ENCODE data around the gene CELF2. TPM values are rescaled to one million over a fixed set of nuclear protein-coding genes. Genes with fewer than 3 reads are reported as not detected.
"Not testable (repeated sequence)": the region's sequence is repeated elsewhere in the genome, so short reads cannot be mapped to it uniquely, and the experiment has no call there.

Gene CELF2
- total RNA-seq, 1 donor from 2014 or later: 3.8 TPM

DNA sequence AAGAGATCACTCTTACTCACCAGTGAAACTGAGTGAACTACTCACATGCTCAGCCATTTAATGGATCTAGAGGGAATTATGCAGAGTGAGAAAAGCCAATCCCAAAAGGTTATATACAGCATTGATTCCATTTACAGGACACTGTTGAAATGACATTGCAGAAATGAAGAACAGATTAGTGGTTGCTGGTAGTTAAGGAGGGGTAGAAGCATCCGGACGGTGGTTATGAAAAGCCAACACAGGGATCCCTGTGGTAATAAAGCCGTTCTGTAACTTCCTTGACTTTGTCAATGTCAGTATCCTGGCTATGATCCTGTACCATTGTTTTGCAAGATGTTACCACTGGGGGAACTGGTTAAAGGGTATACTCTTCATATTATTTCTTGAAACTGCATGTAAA lies 340.3 kb downstream of the CELF2 start:
- TF ChIP-seq, protein P1, sequence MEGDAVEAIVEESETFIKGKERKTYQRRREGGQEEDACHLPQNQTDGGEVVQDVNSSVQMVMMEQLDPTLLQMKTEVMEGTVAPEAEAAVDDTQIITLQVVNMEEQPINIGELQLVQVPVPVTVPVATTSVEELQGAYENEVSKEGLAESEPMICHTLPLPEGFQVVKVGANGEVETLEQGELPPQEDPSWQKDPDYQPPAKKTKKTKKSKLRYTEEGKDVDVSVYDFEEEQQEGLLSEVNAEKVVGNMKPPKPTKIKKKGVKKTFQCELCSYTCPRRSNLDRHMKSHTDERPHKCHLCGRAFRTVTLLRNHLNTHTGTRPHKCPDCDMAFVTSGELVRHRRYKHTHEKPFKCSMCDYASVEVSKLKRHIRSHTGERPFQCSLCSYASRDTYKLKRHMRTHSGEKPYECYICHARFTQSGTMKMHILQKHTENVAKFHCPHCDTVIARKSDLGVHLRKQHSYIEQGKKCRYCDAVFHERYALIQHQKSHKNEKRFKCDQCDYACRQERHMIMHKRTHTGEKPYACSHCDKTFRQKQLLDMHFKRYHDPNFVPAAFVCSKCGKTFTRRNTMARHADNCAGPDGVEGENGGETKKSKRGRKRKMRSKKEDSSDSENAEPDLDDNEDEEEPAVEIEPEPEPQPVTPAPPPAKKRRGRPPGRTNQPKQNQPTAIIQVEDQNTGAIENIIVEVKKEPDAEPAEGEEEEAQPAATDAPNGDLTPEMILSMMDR (IDR thresholded peaks at IDR 0.05; ENCODE audit: unreplicated experiment): no peak
- no peaks in the 10 kb centered on the region for H3K36me3 Mint-ChIP-seq (ENCODE audit: insufficient read depth)
- DNase-seq (ENCODE audit: low spot score, unreplicated experiment): no peak
- H3K27me3 Mint-ChIP-seq: no peaks in the 10 kb centered on the region
- H3K4me3 Mint-ChIP-seq (ENCODE audit: low read depth): no peak overlapping the region
- H3K4me1 Mint-ChIP-seq (ENCODE audit: low read depth): no peaks in the 10 kb centered on the region
- H3K27ac Mint-ChIP-seq: no peak overlapping the region
- H3K9me3 Mint-ChIP-seq (ENCODE audit: low read depth): peaks cover 6% of the 10 kb centered on the region

DNA sequence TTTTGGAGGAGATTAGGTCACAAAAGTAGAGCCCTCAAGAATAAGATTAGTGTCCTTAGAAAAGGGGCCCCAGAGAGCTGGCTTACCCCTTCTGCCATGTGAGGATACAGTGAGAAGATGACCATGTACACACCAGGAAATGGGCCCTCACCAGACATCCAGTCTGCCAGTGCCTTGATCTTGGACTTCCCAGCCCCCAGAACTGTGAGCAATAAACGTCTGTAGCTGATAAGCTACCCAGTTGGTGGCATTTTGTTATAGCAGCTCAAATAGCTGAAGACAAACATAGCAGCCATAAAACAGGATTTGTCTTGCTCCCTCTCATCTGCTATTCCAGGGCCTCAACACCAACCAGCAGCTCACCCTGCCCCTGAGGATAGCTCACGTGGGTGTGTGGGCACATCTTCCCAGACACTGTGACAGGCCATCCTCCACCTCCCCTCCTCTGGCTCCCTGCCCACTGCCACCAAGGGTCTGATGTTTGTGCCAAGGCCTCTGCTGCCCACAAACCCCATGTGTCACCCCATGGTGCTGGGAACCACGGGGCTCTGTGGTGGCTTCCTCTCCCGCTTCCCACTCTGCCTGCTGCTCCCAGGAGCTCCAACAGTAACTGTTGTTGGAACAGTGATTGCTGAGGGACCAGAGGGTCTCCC lies 341.4 kb downstream of the CELF2 start:
- TF ChIP-seq, protein P1 (IDR thresholded peaks at IDR 0.05; ENCODE audit: unreplicated experiment): no peak
- no peak overlapping the region for H3K27ac Mint-ChIP-seq
- no peaks in the 10 kb centered on the region for H3K36me3 Mint-ChIP-seq (ENCODE audit: insufficient read depth)
- DNase-seq (ENCODE audit: low spot score, unreplicated experiment): no peak
- no peaks in the 10 kb centered on the region for H3K4me1 Mint-ChIP-seq (ENCODE audit: low read depth)
- no peak overlapping the region for H3K4me3 Mint-ChIP-seq (ENCODE audit: low read depth)
- no peaks in the 10 kb centered on the region for H3K27me3 Mint-ChIP-seq
- peaks cover 6% of the 10 kb centered on the region for H3K9me3 Mint-ChIP-seq (ENCODE audit: low read depth)

DNA sequence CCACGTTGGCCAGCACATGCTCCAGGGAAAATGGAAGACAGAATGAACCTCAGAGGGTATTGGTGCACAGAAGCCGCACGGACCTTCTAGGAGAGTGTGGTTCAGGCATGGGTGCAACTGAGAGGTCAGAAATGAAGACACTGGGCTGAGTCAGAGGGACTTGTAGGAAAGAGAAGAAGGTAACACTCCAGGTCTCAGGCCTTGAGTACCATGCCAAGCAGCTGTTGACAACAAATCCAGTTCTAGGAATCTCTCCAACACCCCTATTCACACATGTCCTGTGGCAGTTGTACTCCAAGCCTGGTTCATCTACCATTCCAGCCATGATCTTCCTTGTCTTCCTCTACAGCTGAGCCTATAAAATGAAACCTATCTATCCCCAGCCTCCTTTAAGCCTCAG lies 342.2 kb downstream of the CELF2 start:
- Mint-ChIP-seq H3K27me3 (no peaks in the 10 kb centered on the region), H3K9me3 (ENCODE audit: low read depth) (peaks cover 6% of the 10 kb centered on the region), H3K4me3 (ENCODE audit: low read depth) (no peak overlapping the region), H3K27ac (no peak overlapping the region), H3K4me1 (ENCODE audit: low read depth) (no peaks in the 10 kb centered on the region), H3K36me3 (ENCODE audit: insufficient read depth) (no peaks in the 10 kb centered on the region)
- TF ChIP-seq, protein P1 (IDR thresholded peaks at IDR 0.05; ENCODE audit: unreplicated experiment): no peak
- DNase-seq (ENCODE audit: low spot score, unreplicated experiment): no peak

DNA sequence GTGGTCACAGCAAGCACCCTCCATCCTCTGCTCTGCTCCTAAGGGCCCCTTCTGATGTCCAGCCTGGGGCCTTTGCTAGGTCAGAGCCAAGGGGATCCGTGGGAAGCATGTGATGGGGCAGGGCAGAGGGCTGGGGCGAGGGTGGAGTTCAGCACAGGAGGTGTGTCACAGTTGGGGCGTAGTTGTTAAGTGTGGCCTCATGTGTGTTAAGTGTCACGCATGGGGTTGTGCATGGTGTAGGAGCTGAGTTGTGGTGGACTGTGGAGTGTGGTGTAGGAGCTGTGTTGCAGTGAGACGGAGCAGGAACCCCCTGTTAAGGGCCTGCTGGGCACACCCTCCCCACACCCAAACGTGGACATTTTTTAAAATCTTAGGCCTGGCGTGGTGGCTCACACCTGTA lies 345.8 kb downstream of the CELF2 start:
- H3K27ac Mint-ChIP-seq: no peak overlapping the region
- no peaks in the 10 kb centered on the region for H3K36me3 Mint-ChIP-seq (ENCODE audit: insufficient read depth)
- no peak for DNase-seq (ENCODE audit: low spot score, unreplicated experiment)
- H3K4me1 Mint-ChIP-seq (ENCODE audit: low read depth): no peaks in the 10 kb centered on the region
- peaks cover 6% of the 10 kb centered on the region for H3K9me3 Mint-ChIP-seq (ENCODE audit: low read depth)
- TF ChIP-seq, protein P1 (IDR thresholded peaks at IDR 0.05; ENCODE audit: unreplicated experiment): no peak
- no peak overlapping the region for H3K4me3 Mint-ChIP-seq (ENCODE audit: low read depth)
- H3K27me3 Mint-ChIP-seq: no peaks in the 10 kb centered on the region

DNA sequence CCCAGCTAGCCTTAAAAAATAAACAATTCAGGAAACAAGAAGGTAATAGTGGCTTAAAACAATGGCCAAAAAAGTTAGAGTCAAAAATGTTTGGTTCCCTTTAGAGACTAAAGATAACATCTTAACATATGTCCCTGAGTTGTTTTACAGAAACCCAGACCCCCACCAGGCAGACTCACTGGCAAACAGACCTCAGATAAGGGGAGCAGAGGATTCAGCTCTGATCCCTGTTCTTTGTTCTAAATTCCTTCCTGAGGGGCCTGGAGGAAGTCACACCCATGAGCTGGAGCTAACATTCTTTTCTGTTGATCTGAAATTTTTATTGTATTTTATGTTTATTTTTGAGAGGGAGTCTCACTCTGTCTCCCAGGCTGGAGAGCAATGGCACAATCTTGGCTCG lies 346.6 kb downstream of the CELF2 start:
- DNase-seq (ENCODE audit: low spot score, unreplicated experiment): no peak
- Mint-ChIP-seq H3K27me3 (no peaks in the 10 kb centered on the region), H3K4me3 (ENCODE audit: low read depth) (no peak overlapping the region), H3K9me3 (ENCODE audit: low read depth) (peaks cover 7% of the 10 kb centered on the region), H3K36me3 (ENCODE audit: insufficient read depth) (no peaks in the 10 kb centered on the region), H3K4me1 (ENCODE audit: low read depth) (no peaks in the 10 kb centered on the region), H3K27ac (no peak overlapping the region)
- TF ChIP-seq, protein P1 (IDR thresholded peaks at IDR 0.05; ENCODE audit: unreplicated experiment): no peak

DNA sequence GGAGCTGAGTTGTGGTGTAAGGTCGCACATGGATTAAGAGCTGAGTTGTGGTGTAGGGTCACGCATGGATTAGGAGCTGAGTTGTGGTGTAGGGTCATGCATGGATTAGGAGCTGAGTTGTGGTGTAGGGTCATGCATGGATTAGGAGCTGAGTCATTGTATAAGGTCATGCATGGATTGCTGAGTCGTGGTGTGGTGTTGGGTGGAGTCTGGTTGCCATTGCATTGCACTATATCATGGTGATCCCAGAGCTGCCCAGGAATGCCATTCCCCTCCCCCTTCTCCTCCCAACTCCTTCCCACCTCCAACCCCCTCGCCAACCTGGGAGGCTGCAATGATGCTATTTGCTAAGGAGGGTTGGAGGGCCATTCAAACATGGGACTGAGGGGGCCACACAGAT lies 349.2 kb downstream of the CELF2 start:
- H3K36me3 Mint-ChIP-seq (ENCODE audit: insufficient read depth); DNase-seq (ENCODE audit: low spot score, unreplicated experiment); H3K27me3 Mint-ChIP-seq; H3K27ac Mint-ChIP-seq; H3K4me1 Mint-ChIP-seq (ENCODE audit: low read depth); H3K4me3 Mint-ChIP-seq (ENCODE audit: low read depth); H3K9me3 Mint-ChIP-seq (ENCODE audit: low read depth): not testable (repeated sequence)
